A549 (cell line): Measurements from ENCODE around the gene ALOX15.

Experiments
- CTCF ChIP-seq: fragments of >200 bp; sonication (Bioruptor Twin); formaldehyde crosslinking; IDR thresholded peaks from 3 replicates; pipeline ENCODE4 v1.5.1; 2016
- ESRRA ChIP-seq: fragments of 150-350 bp; IDR thresholded peaks from 2 replicates; pipeline ENCODE4 v1.6.1; 2014; ENCODE audit warnings: mild to moderate bottlenecking, low read length, borderline replicate concordance
- MYC ChIP-seq: IDR thresholded peaks from 2 replicates; pipeline ENCODE4 v1.6.1; 2012; ENCODE audit warnings: mild to moderate bottlenecking, inconsistent platforms, low read length, improper control_type of control experiment, borderline replicate concordance
- POLR2A ChIP-seq: IDR thresholded peaks from 2 replicates; pipeline ENCODE4 v1.6.1; 2012; ENCODE audit warnings: mild to moderate bottlenecking, low read length
- RFX5 ChIP-seq: fragments of 450-650 bp; IDR thresholded peaks from 2 replicates; pipeline ENCODE4 v1.7.1; 2014; ENCODE audit warnings: antibody characterized with exemption, mild to moderate bottlenecking, moderate library complexity

- TF ChIP-seq RFX5 (no peak), CTCF (no peak), POLR2A (no peak), ESRRA (no peak), MYC (no peak)
Observed at GRCh38 chr17:4657678-4658077, 16.2 kb upstream of the ALOX15 start.
